OCI-LY7 (cell line): ENCODE data around the gene WRNIP1.

ENCODE experiments used
- EZH2phosphoT487 ChIP-seq: fragments of 200-600 bp; sonication (generic); IDR thresholded peaks from 2 replicates; pipeline ENCODE4 v1.6.1; 2018; ENCODE audit warnings: low read depth, borderline replicate concordance, mild to moderate bottlenecking, mixed run types, antibody characterized with exemption, low read length, moderate library complexity, mixed read lengths
- TF ChIP-seq, protein P1 (sequence below): fragments of 200-600 bp; sonication (generic); conservative IDR thresholded peaks from 2 replicates; pipeline ENCODE4 v1.5.1; 2014; ENCODE audit warnings: mild to moderate bottlenecking, antibody characterized with exemption, low read length, moderate library complexity, mixed read lengths

DNA sequence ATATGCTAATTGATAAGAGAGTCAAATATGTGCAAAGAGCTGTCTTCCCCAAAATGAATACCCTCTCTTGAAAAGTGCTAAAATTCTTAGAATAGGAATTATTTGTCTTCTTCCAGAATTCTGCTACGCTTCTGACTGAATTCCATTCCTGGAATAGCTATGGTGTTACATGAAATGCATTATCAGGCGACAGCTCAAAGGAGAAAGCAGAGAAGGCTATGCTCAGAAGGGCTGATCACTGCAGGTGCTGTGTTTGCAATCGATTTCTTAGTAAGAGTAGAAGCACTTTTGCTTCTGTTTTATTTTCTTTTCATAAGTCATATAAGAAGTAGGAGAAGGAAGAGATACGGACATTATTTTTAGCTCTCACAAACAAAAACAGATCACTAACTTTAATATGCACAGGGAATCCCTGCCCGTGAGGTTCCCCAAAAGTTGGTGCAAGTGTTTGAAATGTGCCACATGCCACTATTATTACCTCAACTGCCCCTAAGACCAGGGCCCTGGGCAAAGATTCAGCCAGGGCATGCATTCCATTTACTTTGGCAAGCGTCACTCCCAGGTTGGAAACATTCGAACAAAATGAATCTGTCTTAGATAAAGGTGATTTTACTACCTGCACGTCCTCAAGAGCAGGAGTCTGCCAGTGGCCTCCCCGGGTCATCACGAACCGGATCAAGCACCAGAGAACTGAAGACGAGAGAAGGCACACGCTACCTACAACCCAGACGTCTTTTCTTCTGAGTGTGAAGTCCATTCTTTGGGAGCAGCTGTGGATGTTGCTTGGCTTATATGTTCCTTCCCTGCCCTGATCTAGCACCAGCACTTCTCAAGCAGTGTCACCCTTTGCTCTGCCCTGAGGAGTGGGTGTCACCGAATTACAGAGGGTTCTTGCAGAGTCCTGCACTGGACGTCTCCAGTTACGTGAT, 21.6 kb upstream of the WRNIP1 start:
- TF ChIP-seq, protein P1, sequence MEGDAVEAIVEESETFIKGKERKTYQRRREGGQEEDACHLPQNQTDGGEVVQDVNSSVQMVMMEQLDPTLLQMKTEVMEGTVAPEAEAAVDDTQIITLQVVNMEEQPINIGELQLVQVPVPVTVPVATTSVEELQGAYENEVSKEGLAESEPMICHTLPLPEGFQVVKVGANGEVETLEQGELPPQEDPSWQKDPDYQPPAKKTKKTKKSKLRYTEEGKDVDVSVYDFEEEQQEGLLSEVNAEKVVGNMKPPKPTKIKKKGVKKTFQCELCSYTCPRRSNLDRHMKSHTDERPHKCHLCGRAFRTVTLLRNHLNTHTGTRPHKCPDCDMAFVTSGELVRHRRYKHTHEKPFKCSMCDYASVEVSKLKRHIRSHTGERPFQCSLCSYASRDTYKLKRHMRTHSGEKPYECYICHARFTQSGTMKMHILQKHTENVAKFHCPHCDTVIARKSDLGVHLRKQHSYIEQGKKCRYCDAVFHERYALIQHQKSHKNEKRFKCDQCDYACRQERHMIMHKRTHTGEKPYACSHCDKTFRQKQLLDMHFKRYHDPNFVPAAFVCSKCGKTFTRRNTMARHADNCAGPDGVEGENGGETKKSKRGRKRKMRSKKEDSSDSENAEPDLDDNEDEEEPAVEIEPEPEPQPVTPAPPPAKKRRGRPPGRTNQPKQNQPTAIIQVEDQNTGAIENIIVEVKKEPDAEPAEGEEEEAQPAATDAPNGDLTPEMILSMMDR = no peak
- no peak for TF ChIP-seq EZH2phosphoT487
